Amniotic stem cell (primary cell): ENCODE results near the gene GZF1.

Source experiments
- DNase-seq: peaks from one replicate; lab custom pipeline; 2025; lab: John Stamatoyannopoulos, UW

GZF1 gene

GRCh38 chr20:23369072-23369823 is 7.3 kb downstream of the GZF1 start:
- no peak for DNase-seq

GRCh38 chr20:23370274-23370673 is 8.3 kb downstream of the GZF1 start:
- DNase-seq: no peak

GRCh38 chr20:23370873-23371272 is 8.9 kb downstream of the GZF1 start:
- DNase-seq: no peak

GRCh38 chr20:23371496-23371895 is 9.5 kb downstream of the GZF1 start:
- no peak for DNase-seq

- no peak for DNase-seq
These were observed 12.5 kb downstream of the GZF1 start for GRCh38 chr20:23374441-23374840.

GRCh38 chr20:23375827-23376226 is 13.8 kb downstream of the GZF1 start:
- no peak for DNase-seq

GRCh38 chr20:23379772-23380171 is 17.8 kb downstream of the GZF1 start:
- no peak for DNase-seq

GRCh38 chr20:23381876-23382275 is 19.9 kb downstream of the GZF1 start:
- no peak for DNase-seq

- DNase-seq: no peak
These were observed 24.5 kb downstream of the GZF1 start for GRCh38 chr20:23386304-23387117.

- DNase-seq: no peak
These were observed 25.1 kb downstream of the GZF1 start for GRCh38 chr20:23387118-23387443.

- DNase-seq: no peak
These were observed 28.3 kb downstream of the GZF1 start for GRCh38 chr20:23390091-23390774.

GRCh38 chr20:23391707-23392310 is 29.8 kb downstream of the GZF1 start:
- DNase-seq: no peak

- no peak for DNase-seq
These were observed 32.2 kb downstream of the GZF1 start for GRCh38 chr20:23393996-23394775.

GRCh38 chr20:23396950-23397627 is 35.1 kb downstream of the GZF1 start:
- no peak for DNase-seq

- DNase-seq: no peak
These were observed 36.0 kb downstream of the GZF1 start for GRCh38 chr20:23397961-23398360.

- DNase-seq: no peak
These were observed 37.7 kb downstream of the GZF1 start for GRCh38 chr20:23399568-23400241.

- DNase-seq: no peak
These were observed 39.1 kb downstream of the GZF1 start for GRCh38 chr20:23401051-23401450.

GRCh38 chr20:23403751-23404150 is 41.8 kb downstream of the GZF1 start:
- no peak for DNase-seq

- DNase-seq: no peak
These were observed 42.2 kb downstream of the GZF1 start for GRCh38 chr20:23404196-23404595.

GRCh38 chr20:23406880-23407279 is 44.9 kb downstream of the GZF1 start:
- DNase-seq: no peak
